Panc1 (cell line): ENCODE data around the gene MACROD2. TPM values are rescaled to one million over a fixed set of nuclear protein-coding genes. Genes with fewer than 3 reads are reported as not detected.

Experiments used
- ATAC-seq: fragments of 200-7000 bp; cut with Tn5 transposase; 2 replicates; pipeline ENCODE4 v1.9.1; 2020; ENCODE audit warnings: mild to moderate bottlenecking, moderate library complexity
- BruUV-seq: library from RNA; stranded (reverse); fragments of 400-500 nt; replicated peaks from 2 replicates; lab custom pipeline; 2021; lab: Mats Ljungman, UMichigan
- CTCF ChIA-PET: fragments of 300-600 bp; sonication (Branson Sonifier 250); formaldehyde crosslinking; loops from one replicate; lab custom pipeline; 2022; ENCODE audit warnings: antibody characterized with exemption; lab: Charles Lee
- POLR2A ChIA-PET: fragments of 300-600 bp; sonication (Branson Sonifier 250); formaldehyde crosslinking; loops from one replicate; lab custom pipeline; 2022; ENCODE audit warnings: antibody characterized with exemption; lab: Charles Lee
- DNase-seq: peaks from one replicate; pipeline ENCODE4 v3.0.0-alpha.2; 2010; ENCODE audit warnings: low read depth, low spot score
- H3K27ac ChIP-seq: 2 replicates; pipeline ENCODE4 v1.5.1; 2011; ENCODE audit warnings: mild to moderate bottlenecking, low read length, inconsistent platforms
- H3K27me3 ChIP-seq: fragments of 200-500 bp; sonication (Bioruptor generic); 2 replicates; pipeline ENCODE4 v1.6.0; 2014; ENCODE audit warnings: low read length, inconsistent platforms; ENCODE audit not compliant: control insufficient read depth, insufficient read depth
- H3K36me3 ChIP-seq: fragments of 200-500 bp; sonication (Bioruptor generic); 2 replicates; pipeline ENCODE4 v1.5.1; 2014; ENCODE audit warnings: inconsistent platforms, mild to moderate bottlenecking, low read length, moderate library complexity; ENCODE audit not compliant: control insufficient read depth, insufficient read depth
- H3K4me1 ChIP-seq: 2 replicates; pipeline ENCODE4 v1.5.1; 2011; ENCODE audit warnings: inconsistent platforms, mild to moderate bottlenecking, low read length, moderate library complexity; ENCODE audit not compliant: control insufficient read depth, insufficient read depth
- H3K4me3 ChIP-seq, 2 experiments: 2 replicates each; pipeline ENCODE4 v1.5.1; 2011 to 2012; ENCODE audit warnings: low read depth in 2 of 2, low read length in 2 of 2, mild to moderate bottlenecking in 2 of 2, inconsistent platforms in 1 of 2, moderate library complexity in 1 of 2
- H3K9me3 ChIP-seq: fragments of 200-500 bp; sonication (Bioruptor generic); 2 replicates; pipeline ENCODE4 v1.5.1; 2014; ENCODE audit warnings: low read depth, mild to moderate bottlenecking, inconsistent platforms, low read length, moderate library complexity; ENCODE audit not compliant: control insufficient read depth, insufficient read depth
- POLR2AphosphoS5 ChIP-seq: IDR thresholded peaks from 2 replicates; pipeline ENCODE4 v1.6.1; 2012; ENCODE audit warnings: mild to moderate bottlenecking, low read depth, low read length, moderate library complexity
- SIN3A ChIP-seq: IDR thresholded peaks from 2 replicates; pipeline ENCODE4 v1.6.1; 2012; ENCODE audit warnings: low read depth, mild to moderate bottlenecking, low read length, moderate library complexity, borderline replicate concordance; ENCODE audit not compliant: insufficient read depth
- TCF7L2 ChIP-seq: IDR thresholded peaks from 2 replicates; pipeline ENCODE4 v1.6.1; 2011; ENCODE audit warnings: mild to moderate bottlenecking, low read depth, low read length, inconsistent platforms
- in situ Hi-C: cut with HindIII; loops from 2 replicates; pipeline ENCODE4 v1.10.0; 2016; ENCODE audit warnings: low sequenced_read_pairs, low pct_unique_long_range_greater_than_20kb
- intact Hi-C: fragments of 100-400 bp; cut with micrococcal nuclease; formaldehyde crosslinking; loops from one replicate; pipeline ENCODE4 v1.10.0; 2022; ENCODE audit not compliant: unreplicated experiment
- total RNA-seq: library from RNA; stranded (reverse); gene quantifications from one replicate; pipeline ENCODE4 v1.2.1, GENCODE V29; 2021; ENCODE audit not compliant: unreplicated experiment
- TF ChIP-seq, protein P1 (sequence below), 2 experiments: IDR thresholded peaks; 2 replicates each; pipeline ENCODE4 v1.6.1; 2011 to 2012; ENCODE audit warnings: low read depth in 2 of 2, control low read depth in 1 of 2, low read length in 1 of 2, mild to moderate bottlenecking in 1 of 2, moderate library complexity in 1 of 2; ENCODE audit not compliant: insufficient read depth in 1 of 2
- TF ChIP-seq, protein P2 (sequence below): fragments of 450-650 bp; IDR thresholded peaks from 2 replicates; pipeline ENCODE4 v1.5.1; 2017; ENCODE audit warnings: mild to moderate bottlenecking

MACROD2 gene
- total RNA-seq, 1 experiment from 2014 or later = 1.2 TPM

- ChIA-PET POLR2A (no interaction called here), CTCF (no interaction called here)
- in situ Hi-C loops (no loop called here), intact Hi-C loops (no loop called here)
- Histone ChIP-seq H3K36me3 (no peaks in the 10 kb centered on the region), H3K27me3 (no peaks in the 10 kb centered on the region), H3K27ac (no peak overlapping the region), H3K4me3 (no peak overlapping the region), H3K9me3 (no peaks in the 10 kb centered on the region), H3K4me1 (no peaks in the 10 kb centered on the region)
- ATAC-seq (no peak), DNase-seq (no peak)
- no TSS peak for BruUV-seq
- no peak for TF ChIP-seq TCF7L2
- TF ChIP-seq, protein P1, sequence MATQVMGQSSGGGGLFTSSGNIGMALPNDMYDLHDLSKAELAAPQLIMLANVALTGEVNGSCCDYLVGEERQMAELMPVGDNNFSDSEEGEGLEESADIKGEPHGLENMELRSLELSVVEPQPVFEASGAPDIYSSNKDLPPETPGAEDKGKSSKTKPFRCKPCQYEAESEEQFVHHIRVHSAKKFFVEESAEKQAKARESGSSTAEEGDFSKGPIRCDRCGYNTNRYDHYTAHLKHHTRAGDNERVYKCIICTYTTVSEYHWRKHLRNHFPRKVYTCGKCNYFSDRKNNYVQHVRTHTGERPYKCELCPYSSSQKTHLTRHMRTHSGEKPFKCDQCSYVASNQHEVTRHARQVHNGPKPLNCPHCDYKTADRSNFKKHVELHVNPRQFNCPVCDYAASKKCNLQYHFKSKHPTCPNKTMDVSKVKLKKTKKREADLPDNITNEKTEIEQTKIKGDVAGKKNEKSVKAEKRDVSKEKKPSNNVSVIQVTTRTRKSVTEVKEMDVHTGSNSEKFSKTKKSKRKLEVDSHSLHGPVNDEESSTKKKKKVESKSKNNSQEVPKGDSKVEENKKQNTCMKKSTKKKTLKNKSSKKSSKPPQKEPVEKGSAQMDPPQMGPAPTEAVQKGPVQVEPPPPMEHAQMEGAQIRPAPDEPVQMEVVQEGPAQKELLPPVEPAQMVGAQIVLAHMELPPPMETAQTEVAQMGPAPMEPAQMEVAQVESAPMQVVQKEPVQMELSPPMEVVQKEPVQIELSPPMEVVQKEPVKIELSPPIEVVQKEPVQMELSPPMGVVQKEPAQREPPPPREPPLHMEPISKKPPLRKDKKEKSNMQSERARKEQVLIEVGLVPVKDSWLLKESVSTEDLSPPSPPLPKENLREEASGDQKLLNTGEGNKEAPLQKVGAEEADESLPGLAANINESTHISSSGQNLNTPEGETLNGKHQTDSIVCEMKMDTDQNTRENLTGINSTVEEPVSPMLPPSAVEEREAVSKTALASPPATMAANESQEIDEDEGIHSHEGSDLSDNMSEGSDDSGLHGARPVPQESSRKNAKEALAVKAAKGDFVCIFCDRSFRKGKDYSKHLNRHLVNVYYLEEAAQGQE (IDR thresholded peaks at IDR 0.05; ENCODE audit: insufficient read depth in 1 of 2, low read depth in 2 of 2, low read length in 1 of 2) = no peak
- TF ChIP-seq, protein P2, sequence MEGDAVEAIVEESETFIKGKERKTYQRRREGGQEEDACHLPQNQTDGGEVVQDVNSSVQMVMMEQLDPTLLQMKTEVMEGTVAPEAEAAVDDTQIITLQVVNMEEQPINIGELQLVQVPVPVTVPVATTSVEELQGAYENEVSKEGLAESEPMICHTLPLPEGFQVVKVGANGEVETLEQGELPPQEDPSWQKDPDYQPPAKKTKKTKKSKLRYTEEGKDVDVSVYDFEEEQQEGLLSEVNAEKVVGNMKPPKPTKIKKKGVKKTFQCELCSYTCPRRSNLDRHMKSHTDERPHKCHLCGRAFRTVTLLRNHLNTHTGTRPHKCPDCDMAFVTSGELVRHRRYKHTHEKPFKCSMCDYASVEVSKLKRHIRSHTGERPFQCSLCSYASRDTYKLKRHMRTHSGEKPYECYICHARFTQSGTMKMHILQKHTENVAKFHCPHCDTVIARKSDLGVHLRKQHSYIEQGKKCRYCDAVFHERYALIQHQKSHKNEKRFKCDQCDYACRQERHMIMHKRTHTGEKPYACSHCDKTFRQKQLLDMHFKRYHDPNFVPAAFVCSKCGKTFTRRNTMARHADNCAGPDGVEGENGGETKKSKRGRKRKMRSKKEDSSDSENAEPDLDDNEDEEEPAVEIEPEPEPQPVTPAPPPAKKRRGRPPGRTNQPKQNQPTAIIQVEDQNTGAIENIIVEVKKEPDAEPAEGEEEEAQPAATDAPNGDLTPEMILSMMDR = no peak
- no peak for TF ChIP-seq SIN3A
- TF ChIP-seq POLR2AphosphoS5 = no peak
Observed at GRCh38 chr20:15278041-15278440, 1282.7 kb downstream of the MACROD2 start.

GRCh38 chr20:15287329-15287728 is 1292.0 kb downstream of the MACROD2 start:
- Histone ChIP-seq H3K36me3 (no peaks in the 10 kb centered on the region), H3K9me3 (no peaks in the 10 kb centered on the region), H3K27ac (no peak overlapping the region), H3K27me3 (no peaks in the 10 kb centered on the region), H3K4me3 (no peak overlapping the region), H3K4me1 (no peaks in the 10 kb centered on the region)
- no peak for TF ChIP-seq TCF7L2
- TF ChIP-seq, protein P2 = no peak
- no peak for TF ChIP-seq POLR2AphosphoS5
- TF ChIP-seq, protein P1 (IDR thresholded peaks at IDR 0.05; ENCODE audit: insufficient read depth in 1 of 2, low read depth in 2 of 2, low read length in 1 of 2) = no peak
- no peak for TF ChIP-seq SIN3A
- no TSS peak for BruUV-seq
- DNase-seq (no peak), ATAC-seq (no peak)
- ChIA-PET POLR2A (no interaction called here), CTCF (interaction anchor here (0.6 kb wide), 1 partner anchor 691 kb away, joined by 3 read pairs; no protein-coding TSS in a partner anchor)
- in situ Hi-C loops = no loop called here
- intact Hi-C loops = no loop called here
